CD1c-positive myeloid dendritic cell (primary cell): ENCODE results near the gene TAOK2.
A peak's percentile ranks its signal among the peaks of the same experiment; 100 is the strongest.
"Not testable (repeated sequence)": the region's sequence is repeated elsewhere in the genome, so short reads cannot be mapped to it uniquely, and the experiment has no call there.

ENCODE experiments used
- DNase-seq: peaks from one replicate; pipeline ENCODE4 v3.0.0-alpha.2; 2016; ENCODE audit errors: extremely low spot score

The TAOK2 gene

DNA sequence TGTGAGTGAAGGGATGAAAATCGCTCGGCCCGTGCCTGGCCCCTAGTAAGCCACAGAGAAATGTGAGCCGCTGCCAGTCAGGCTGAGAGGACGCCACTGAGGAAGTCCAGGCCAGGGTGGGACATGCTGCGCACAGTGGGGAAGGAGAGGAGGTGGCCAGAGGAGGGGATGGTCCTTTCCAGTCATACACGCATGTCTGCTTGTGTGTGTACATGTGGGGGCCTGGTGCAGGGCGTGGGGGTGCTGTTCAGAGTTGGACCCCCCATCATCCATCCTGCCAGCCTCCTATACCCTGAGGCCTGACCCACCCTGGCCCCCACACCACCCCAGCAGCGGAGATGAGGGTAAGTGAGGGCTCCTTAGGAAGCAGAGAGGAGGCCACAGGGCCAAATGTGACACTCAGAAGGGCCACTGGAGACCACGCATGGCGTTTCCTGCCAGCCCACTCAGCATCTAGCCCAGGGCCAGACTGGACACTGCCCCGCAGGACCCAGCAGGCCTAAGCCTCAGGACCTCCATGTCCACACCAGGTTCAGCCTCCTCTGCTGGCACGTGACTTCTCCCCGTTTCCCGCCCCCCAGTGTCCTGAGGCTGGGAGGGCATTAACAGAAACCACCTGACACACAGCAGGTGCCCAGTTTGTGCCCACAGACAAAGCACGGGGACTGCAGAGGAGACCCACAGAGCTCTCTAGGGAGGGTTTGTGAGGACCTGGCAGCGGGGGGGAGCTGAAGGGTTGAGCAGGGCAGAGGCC, 30.2 kb downstream of the TAOK2 start:
- DNase-seq = no peak

DNA sequence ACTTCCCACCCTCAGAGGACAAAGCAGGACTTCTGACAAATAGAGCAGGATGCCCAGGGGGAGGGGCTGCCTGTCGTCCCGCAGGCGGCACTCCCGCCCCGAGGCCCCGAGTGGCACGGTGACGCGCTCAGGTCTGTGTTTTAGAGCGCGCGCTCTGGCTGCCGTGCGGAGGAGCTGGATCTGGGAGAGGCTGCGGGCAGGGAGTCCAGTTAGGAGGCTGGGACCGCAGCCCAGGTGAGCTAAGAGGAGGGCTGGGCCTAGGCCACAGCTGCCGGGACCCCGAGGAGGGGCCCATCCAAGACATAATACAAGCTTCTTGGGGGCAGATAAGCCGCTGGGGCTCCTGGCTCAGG, 30.7 kb downstream of the TAOK2 start:
- no peak for DNase-seq

DNA sequence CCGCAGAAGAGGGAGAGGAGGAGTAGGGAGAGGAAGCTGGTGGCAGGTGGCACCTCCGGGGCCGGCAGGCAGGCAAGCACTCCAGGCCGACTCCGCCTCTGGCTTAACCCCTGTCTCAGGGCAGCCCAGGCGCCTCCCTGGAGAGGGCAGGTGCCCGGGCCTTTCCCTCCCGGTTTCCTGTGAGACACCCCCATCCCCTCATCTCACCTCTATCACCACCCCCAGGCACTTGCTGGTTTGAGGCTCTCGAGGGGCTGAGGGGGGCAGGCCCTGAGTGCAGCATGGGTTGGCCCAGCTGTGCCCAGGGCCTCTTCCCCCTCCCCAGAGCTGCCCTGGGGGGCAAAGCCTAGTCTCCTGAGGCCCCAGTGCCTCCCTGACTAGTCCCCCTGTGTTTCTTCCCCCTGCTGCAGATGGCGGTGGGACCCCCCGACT, 31.2 kb downstream of the TAOK2 start:
- DNase-seq = no peak

DNA sequence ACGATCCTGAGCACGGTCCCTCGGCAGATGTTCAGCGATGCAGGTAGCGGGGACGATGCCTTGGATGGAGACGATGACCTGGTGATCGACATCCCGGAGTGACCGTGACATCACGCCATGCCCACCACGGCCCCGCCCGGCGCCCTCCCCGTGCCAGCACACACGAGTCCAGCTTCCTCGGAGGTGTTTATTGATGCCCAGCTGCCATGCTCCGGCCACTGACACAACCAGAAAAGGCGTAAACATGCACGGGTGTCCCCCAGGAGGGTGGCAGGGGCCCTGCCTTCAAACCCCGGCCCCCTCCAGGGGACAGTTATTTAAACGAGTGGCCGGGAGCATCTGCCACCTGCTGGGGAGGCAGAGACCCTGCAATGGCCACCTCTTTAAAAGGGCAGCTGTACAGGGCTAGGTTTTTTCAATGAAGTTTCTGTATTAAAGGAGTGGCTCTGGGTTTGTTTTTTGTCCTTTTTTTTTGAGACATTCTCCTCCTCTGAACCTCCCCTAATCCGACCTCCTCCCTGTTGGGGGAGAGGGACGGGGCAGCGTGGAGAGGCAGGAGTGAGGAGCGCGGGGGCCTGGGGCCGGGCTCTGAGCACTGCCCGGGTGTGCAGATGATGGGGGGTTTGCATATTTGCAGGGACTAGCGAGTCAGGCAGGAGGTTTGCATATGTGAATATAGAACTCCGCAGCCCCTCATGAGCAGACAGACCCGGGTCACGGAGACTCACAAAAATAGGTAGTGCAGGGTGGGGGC, 31.9 kb downstream of the TAOK2 start:
- DNase-seq = peak; percentile 51

DNA sequence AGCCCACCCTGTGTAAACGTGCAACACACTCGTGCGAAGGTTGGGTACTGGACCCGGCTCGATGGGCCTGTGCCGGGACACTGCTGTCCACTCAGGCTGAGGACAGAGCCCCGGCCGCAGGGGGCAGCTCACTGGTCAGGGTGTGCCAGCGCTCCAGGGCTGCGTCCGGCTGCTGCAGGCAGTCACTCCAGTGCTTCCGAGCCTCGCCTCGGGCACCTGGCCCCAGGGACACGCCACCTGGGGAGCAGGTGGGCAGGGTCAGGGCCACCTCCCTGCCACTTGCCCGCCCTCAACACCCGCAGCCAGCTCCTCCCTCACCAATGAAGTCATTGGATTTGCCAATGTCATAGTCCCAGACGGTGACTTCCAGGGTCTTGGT, 32.4 kb downstream of the TAOK2 start:
- no peak for DNase-seq

DNA sequence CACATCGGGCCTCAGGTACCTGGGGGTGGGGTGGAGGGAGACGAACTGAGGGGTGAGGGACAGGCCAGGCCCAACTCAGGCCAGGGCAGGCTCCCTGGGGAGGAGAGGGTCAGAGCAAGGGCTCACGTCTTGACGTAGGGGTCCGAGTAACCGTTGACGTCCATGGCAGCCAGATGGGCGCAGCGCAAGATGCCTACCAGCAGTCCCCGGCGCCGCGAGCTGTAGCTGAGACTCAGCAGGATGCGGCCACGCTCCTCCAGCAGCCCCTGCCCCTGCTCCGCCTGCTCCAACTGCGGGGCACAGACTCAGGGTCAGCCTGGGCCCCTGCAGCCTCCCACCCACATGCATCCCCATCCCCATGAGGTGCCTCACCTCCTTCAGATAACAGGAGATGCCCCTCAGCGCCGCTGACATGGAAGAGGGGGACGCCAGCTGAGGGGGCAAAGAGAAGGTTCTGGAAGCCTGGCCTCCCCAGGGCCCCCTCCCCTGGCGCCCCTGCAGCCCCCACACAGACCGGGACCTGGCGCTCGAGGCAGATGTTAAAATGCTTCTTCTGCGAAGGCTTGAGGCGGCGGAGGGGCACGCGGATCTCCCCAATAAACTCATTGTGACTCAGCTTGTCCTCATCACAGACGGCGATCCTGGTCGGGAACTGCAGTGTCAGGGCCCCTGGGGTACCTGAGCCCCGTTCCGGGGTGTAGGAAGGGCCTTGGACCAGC, 33.1 kb downstream of the TAOK2 start:
- DNase-seq = no peak

DNA sequence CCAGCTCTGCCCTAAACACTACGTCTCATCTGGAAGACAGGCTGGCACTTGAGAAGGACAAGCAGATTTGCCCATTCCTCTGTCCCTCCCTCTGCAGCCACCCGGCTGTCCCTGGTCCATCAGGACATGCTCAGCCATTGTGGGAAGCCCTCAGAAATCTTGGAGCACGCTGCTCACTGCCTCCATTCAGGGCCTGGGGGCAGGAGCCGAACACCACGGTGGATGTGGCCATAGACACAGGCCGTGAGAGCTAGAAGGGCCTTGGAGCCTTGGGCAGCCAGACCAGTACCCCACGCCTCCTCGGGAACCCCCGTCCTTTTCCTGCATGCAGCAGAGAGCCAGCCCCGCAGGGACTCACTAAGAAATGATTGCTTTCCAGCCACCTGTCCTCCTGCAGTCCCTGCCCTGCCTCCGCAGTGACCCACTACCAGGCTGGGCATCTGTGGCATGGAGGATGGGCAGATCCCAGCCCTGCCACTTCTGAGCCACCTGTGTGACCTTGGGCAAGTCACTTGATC, 33.8 kb downstream of the TAOK2 start:
- DNase-seq = no peak

DNA sequence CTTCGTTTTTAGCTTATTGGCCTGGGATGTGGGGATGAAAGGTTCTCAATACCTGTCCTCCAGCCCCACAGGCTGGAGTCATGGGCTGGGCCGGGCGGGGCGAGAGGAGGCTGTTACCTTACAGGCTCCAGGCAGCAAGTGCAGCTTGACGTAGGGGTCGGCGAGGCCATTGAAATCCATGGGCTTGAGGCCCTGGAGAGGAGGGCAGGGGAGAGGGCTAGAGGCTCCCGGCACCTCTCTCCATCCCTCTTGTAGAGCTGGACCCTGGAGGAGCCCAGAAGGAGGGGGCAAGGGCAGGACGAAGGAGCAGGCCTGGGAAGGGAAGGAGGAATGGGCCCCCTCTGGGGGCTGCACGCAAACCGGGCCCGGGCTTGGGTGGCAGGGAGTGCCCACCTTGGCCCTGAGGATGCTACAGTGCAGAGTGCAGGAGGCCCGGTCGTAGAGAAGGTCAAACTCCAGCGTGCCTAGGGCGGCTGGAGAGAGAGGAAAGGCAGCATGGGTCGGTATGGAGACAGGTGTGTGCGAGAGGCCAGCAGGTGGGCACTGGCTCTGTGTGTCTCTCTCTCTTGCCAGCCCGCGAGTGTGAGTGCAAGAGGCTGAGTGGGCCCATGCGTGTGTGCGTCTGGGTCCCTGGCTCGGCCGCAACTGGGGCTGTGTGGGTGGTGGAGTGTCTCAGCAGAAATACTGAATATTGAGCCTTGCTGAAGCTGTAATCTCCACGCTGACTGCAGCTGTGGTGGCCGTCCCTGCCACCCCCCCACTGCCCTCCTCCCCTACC, 35.6 kb downstream of the TAOK2 start:
- DNase-seq = no peak

DNA sequence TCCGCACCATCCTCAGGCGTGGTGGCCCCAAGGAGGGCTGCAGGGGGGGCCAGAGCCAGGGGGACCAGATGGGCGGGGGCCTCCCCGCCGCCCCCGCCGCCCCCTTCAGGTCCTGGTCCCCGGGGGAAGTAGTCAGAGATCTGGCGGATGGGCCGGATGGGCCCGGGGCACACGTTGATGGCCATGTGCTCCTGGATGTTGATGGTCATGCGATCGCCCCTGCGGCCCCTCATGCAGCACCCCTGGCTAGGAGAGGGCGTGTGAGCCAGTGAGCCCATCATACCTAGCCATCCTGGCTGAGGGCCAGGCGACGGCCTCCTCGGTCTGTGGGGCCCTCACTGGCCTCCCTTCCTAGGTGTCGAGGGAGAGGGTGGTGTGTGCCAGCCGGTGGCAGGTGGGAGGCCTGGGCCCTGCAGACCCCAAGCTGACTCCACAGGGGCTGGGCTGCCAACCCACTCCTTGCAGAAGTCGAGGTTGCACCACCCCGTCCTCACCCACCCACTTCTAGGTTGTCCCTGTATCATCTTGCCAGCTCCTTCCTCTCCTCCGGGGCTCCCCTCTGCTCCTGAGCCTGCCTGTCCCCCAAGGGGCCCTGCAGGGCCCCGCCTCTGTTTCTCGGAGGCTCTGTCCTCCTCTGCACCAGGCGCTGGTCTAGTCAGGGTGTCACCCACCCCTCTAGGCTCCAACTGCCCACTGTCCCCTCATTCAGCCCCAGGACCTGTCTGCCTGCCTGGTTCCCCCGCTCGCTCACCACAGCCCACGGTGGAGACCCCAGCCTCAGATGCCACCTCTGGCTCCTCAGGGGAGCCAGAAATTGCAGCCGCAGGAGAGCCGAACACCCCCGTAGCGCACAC, 36.5 kb downstream of the TAOK2 start:
- no peak for DNase-seq

DNA sequence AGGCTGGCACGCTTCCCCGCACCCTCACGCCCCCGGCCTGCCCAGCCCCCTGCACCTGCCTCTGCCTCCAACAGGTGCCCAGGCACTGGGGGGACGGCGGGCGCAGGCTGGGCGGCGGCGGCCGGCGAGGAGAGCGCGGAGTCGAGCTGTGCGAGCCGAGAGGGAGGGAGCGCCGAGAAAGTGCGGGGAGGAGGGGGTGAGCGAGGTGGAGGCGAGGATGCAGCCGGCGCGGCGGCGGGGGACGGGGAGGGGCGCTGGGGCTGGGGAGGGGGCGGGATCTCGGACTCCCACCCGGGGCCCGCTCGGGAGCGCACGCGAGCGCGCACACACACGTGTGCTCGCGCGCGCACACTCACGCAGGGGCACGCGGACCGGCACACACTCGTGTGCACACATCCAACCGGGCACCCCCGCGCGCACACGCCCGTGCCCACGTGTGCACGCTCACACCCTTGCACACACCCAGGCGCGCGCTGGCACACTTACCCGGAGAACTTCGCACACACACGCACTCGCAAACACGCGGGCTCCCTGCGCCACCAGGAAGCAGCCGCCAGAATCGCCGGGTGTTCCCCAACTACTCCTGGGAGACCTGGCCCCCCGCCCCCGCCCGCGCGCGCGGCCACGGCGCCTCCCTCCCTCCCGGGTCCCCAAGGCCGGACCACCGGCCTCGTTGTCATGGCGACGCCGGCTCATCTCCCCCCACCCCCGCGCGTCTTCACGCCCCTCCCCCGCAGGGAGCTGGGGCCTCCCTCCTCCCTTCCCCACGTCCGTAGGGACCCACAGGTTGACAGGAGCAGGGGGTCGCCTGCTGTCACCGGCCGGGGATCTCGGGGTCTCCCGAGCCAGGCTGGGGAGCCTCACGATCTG, 37.4 kb downstream of the TAOK2 start, which contains the start of gene DOC2A:
Gene DOC2A, minus strand, starts transcription at position 184 of the 870 bp plus-strand sequence. CDS start 805 bp downstream, outside the sequence.
- DNase-seq = no peak

DNA sequence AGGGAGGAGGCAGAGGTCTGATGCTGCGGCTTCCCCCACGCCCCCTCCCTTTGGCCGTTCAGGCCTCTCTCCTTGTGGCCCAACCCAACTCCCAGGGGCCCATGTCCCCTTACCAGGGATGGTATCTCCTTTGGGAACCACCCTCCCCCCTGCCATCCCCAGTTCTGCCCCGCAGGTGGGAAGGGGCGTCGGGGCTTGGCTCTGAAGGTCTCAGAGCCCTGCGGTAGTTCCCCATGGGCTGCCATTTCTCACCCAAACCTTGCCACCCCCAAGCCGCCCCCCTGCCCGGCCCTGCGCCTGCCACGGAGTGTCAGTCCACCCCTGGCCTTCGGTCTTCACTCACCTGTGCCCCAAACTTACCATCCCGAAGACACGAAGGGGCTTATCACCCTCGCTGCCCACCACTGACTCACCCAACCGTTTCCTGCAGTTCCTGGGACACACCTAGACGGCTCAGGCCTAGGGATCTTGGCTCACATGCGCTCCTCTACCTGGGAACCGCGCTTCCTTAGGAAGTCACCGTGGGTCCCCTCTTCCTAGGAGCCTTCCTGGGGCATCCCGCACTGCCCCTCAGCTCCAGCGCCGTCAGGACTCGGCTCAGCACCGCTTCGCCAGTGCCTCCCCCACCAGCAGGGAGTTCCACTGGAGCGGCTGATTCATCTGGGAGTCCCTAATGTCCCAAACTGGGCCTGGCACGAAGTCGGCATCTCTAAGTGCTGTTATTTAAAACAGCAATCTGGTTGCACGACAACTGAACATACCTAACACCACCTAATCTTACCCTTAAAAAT, 38.2 kb downstream of the TAOK2 start:
- DNase-seq = no peak

DNA sequence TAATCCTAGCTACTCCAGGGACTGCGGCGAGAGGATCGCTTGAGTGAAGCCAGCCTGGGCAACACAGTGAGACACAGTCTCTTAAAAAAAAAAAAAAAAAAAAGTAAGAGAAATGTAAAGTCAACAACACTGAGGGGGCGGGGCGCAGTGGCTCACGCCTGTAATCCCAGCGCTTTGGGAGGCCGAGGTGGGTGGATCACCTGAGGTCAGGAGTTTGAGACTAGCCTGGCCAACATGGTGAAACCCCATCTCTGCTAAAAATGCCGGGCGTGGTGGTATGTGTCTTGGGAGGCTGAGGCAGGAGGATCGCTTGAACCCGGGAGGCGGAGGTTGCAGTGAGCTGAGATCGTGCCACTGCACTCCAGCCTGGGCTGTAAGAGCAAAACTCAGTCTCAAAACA, 38.9 kb downstream of the TAOK2 start:
- not testable (repeated sequence) for DNase-seq

DNA sequence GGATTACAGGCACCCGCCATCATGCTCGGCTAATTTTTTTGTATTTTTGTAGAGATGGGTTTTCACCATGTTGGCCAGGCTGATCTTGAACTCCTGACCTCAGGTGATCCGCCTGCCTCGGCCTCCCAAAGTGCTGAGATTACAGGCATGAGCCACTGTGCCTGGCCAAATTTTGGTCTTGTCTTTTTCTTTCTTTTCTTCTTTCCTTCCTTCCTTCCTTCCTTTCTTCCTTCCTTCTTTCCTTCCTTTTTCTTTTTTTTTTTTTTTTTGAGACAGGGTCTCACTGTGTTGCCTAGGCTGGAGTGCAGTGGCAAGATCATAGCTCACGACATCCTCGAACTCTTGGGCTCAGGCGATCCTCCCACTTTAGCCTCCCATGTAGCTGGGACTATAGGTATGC, 41.8 kb downstream of the TAOK2 start:
- DNase-seq = not testable (repeated sequence)

DNA sequence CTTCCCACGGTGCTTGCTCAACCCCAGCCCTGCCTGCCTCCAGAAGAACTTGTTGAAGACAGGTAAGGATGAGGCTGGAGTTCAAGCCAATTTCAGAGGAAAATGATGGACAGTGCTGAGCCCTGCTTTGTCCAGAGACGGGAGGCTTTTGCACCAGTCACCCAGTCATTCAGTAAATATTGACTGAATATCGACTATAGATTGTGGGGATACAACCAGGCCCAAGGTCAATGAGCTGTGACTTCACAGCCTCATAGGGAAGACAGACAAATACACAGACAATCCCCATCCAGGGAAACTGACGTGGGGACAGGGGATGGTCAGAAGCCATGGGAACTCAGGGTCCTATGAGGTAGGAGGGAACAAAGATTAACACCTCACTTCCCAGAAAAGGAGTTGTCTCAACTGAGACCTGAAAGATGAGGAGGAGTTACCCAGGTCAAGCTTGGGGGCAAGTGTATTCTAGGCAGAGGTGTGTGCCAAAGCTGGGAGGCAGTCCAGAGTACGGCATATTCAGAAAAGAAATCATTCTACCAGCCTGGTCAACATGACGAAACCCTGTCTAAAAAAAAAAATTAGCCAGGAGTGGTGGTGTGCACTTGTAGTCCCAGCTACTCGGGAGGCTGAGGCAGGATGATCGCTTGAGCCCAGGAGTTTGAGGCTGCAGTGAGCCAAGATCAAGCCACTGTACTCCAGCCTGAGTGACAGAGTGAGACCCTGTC, 43.0 kb downstream of the TAOK2 start:
- no peak for DNase-seq

DNA sequence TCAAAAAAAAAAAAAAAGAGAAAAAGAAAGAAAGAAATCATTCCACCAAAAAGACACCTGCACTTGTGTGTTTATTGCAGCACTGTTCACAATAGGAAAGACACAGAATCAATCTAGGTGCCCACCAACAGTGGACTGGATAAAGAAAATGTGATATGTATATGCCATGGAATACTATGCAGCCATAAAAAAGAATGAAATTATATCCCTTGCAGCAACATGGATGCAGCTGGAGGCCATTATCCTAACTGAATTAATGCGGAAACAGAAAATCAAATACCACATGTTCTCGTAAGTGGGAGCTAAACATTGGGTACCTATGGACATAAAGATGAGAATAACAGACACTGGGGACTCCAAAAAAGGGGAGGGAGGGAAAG, 43.6 kb downstream of the TAOK2 start:
- no peak for DNase-seq

DNA sequence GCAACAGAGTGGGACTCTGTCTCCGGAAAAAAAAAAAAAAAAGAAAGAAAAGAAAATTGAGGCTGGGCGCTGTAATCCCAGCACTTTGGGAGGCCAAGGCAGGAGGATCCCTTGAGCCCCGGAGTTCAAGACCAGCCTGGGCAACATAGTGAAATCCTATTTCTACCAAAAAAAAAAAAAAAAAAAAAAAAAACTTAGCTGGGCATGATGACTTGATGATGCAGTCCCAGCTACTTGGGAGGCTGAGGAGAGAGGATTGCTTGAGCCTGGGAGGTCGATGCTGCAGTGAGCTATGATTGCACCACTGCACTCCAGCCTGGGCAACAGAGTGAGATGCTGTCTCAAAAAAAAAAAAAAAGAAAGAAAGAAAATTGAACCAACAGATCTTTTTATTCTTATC, 44.3 kb downstream of the TAOK2 start:
- not testable (repeated sequence) for DNase-seq

DNA sequence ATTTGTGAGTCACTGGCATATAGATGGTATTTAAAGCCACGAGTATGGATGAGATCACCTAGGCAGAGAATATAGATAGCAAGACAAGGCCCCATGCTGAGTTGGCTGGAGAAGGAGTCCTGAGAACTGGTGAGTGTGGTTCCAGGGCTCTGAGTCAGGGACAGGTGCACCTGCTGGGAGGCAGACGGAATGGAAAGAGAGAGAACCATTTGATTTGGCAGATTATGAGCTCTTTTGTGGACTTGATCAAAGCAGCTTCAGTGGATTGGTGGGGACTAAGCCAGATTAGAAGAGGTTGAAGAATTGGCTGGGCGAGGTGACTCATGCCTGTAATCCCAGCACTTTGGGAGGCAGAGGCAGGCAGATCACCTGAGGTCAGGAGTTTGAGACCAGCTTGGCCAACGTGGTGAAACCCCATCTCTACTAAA, 45.1 kb downstream of the TAOK2 start:
- DNase-seq = no peak

DNA sequence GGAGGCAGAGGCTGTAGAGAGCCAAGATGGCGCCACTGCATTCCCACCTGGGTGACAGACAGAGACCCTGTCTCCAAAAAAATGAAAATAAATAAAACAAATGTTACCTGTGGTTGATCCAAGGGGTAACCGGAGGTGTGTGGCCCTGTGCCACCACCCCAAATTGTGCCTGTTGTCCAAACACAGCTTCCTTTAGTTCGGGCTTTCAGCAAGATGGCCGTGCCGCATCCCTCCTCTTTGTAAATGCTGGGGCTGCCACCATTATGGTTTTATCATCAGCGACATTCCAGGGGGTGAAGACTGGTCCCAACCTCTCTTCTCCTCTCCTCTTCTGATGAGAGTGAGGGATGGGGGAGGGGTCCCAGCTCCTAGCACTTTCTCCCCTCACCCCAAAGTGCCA, 49.2 kb downstream of the TAOK2 start, which contains the start of gene C16orf92:
Gene C16orf92, plus strand, starts transcription at position 312 of the 400 bp plus-strand sequence. CDS start 143 bp downstream, outside the sequence.
- no peak for DNase-seq
